ENCODE data around the gene GSTA3.
"Not testable (repeated sequence)": the region's sequence is repeated elsewhere in the genome, so short reads cannot be mapped to it uniquely, and the experiment has no call there.

Gene GSTA3

DNA sequence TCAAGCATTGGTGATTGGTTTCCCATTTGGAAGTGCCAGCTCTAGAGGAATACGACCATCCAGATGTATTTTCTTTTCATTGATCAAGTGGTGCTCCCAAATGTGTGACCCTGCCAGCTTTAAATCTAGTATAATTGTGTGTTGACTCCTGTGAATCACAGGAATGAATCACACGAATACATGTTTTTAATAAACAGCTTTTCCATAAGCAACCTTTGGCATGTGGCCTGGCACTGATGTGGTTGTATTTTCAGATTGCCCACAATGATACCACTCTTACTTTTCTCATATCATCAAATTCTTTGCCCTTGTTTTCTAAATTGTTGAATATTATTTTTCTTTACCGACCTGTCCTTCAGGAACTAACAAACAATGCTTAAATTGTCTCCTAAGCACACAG lies 367 bp downstream of the GSTA3 start:
- no peak for DNase-seq

DNA sequence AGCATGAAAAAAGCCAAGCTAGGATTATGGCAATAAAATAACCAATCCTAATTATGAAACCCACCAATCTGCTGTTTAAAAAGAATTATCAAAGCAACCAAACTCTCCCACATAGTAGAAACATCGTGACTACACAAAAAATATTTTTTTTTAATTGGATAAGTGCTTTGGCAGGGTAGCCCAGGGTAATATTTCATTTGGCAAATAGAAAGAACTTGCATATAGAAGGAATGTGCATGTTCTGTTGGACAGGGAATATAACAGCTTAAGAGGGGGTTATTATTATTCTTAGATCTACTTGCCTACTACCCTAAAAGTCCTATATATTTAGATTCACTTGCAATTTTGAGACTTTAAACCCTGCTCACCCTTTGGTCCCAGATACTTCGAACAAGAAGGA lies 972 bp downstream of the GSTA3 start:
- DNase-seq = no peak

DNA sequence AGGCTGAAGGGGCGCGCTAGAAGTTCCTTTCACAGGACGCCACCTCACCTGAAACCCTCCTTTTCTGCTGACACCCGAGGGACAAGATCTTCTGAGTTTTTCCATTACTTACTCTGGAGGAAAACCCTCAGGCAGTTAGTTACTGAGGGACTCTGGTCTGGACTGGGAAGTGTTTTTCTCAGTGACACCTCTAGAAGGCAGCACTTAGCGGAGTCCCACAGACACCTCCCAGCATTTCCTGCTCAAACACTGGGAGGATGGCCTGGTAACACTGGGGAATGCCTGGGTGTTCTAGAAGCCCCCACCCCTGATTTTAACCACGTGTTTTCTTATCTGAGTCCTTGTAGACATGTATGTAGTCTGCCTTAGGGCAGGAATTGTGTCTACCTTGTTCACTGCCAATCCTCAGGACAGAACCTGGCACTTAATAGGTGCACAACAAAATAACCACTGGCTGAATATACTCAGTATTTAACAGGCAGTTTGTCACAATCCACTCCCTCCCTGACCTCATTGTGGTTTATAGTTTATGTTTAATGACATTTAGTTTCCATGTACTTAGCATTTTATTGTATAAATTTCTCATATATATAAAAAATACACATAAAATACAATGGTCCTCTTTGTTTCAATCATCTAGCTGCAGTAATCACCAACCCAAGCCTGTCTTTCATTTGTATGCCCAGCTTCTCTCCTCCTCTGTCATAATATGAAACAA lies 4.8 kb downstream of the GSTA3 start:
- DNase-seq = no peak

DNA sequence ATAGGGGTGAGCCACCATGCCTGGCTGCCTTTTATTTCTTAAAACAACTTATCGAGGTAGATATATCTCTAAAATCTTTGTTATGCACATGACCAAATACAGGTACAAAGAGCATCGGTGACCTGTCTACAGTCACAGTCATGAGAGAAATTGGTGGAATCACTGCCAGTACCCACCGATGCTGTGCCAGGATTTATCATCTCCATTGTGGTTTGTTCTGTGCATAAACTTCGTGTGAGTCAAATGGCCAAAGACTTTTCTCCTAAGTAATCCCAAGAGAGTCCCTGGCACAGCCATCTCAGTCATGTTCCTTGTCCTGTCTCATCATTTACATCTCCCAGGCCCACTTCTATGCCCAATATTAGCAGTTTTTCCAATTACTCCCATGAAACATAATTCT lies 9.0 kb downstream of the GSTA3 start:
- DNase-seq = no peak

DNA sequence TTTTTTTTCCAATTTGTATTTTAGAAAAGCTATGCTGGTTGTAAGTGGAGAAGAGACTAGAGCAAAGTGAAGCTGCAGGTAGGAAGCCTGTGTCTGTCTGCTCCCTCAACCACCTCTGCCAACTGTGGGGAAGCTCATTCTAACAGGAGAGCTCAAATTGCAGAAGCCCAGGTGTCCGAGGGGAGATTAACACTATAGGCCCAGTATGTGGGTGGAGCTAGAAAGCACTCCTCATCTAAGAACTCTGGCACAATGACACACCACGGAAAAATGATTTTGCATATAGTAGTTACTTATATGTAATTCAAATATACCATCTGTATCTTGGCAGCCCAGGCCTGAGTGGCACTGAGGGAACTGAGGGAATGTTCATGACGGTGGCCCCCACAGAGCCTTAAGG lies 13.7 kb downstream of the GSTA3 start:
- not testable (repeated sequence) for DNase-seq

- no peak for DNase-seq
Observed at GRCh38 chr6:52894285-52894684, 15.2 kb downstream of the GSTA3 start.

- no peak for DNase-seq
Observed at GRCh38 chr6:52893803-52894202, 15.7 kb downstream of the GSTA3 start.

GRCh38 chr6:52893221-52893620 lies 16.3 kb downstream of the GSTA3 start:
- DNase-seq = no peak

GRCh38 chr6:52890018-52890417 lies 19.5 kb downstream of the GSTA3 start:
- DNase-seq = no peak

DNA sequence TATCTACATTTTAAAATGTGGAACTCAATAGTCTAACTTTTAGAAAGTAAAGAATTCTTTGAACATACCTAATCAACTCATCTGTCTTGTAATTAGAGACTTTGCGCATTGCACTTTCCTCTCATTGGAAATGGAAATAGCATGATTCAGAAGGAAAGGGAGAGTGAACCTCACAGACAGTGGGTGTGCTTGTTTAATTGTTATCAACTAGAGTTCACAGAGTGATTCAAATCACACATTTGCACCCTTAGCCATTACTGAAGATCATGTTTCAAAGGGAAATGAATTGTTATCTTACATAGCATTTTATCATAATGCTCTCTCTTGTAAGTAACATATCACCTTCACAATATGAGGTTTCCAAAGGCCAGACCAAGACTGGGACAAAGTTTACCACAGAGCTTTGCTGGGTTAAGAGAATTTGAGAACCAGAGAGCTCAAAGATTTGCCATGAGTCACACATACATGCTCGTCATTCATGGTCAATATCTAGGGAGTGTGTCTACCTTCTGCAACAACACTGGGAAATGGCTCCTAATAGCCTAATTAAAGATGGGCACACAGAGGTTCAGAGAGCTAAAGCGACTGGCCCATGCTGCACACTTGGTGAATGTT lies 21.5 kb downstream of the GSTA3 start:
- DNase-seq = no peak

- DNase-seq = peak; percentile 40
Observed at GRCh38 chr6:52881996-52882841, 27.3 kb downstream of the GSTA3 start.

DNA sequence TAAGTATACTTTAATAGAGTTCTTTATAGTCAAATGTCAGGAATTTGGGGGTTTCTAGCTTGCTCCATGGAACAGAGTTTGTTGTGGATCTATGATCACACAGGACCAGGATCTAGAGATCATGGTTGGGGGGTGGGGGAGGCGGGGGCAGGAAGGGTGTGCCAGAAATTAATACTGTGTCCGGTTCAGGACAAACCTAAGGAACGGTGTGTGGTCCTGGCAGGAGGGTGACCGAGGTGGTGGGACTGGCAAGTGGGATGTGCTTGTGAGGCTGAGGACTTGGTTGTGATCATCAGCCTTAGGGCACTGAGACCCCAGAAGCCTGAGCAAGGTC lies 27.9 kb downstream of the GSTA3 start:
- DNase-seq = no peak

DNA sequence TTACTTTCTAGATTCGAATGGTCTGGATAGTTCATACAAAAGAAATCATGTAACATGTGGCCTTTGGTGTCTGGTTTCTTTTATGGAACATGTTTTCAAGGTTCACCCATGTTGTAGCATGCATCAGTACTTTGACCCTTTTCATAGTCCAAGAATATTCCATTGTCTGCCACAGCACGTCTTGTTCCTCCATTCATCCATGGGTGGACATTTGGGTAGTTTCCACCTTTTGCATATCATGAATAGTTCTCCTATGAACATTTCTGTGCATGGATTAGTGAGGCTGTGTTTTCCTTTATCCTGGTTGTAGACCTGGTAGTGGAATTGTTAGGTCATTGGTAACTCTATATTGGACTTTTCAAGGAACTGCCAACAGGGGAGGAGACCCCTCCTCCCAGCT lies 31.7 kb downstream of the GSTA3 start:
- no peak for DNase-seq

DNA sequence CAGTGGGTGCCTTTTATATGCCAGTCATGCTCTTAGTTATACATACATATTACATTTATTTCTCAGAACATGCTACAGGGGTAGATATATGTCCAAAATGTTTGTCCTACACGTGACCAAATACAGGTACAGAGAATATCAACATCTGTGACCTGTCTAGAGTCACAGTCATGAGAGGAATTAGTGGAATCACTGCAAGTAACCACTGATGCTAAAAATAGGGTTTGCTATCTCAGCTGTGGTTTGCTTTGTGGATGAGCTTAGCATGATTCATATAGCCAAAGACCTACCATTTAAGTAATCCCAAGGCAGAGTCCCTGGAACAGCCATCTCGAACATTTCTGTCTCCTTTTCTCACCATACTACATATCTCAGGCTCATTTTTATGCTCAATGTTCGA lies 32.3 kb downstream of the GSTA3 start:
- no peak for DNase-seq

DNA sequence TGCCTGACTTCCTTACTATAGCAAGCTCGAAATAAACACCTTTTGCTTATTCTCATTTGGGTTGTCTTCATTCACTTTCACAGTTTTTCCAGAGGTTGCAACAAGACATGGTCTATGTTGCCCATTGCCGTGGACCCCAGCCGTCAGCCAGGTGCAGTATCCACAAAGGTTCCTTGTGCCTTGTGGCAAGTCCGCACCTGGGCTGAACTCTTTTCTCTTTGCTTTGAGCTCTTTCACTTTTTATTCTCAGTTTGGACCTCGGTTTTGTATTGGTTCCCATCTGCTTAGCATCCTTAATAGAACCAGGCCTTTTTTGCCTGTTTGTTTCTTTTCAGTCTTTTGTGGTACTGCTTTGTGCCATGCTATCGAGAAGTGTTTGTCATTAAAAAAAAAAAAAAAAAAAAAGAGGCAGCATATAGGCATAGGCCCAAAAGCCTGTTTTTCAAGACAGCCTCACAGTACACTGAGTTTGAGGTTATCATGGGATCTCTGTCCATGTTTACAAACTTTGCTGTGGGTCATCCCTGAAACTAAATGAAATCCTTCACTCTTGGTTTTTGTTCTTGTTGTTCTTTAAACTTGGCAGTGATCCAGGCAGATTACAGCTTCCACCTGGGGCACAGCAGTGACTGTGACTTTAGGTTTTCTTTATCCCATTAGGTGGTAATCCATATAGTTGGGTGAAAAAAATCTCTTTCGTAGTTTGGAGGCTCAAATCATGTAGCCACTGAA lies 33.3 kb downstream of the GSTA3 start:
- DNase-seq = no peak

DNA sequence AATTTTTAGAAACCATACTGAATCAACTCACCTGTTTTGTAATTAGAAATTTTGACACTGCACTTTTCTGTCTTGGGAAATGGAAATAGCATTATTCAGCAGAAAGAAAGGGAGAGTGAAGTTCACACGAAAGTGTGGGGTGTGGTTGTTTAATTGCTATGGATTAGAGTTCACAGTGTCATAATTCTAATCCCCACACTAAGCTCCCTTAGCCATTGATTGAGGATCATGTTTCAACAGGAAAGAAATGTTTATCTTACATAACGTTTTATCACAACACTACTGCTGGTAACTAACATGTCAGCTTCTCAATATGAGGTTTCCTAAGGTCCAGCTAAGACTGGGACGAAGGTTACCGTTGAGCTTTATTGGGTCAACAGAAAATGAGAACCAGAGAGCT lies 37.5 kb downstream of the GSTA3 start:
- no peak for DNase-seq

DNA sequence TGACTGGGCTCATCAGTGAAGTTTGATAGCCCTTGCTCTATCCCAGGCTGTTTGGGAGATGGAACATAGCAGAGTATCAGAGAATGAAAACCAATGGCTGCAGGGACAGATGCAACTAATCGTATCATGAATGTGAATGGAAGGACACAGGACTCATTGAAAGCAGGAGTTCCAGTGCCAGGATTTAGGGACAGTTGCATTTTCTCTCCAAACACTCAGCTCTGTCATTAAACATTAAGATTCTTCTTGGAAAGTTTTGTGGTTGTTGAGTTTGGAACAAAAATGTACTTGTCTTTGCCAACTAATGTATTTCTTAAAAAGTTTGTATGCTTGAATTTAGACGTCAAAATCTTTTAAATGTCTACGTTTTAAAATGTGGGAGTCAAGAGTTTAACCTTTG lies 37.9 kb downstream of the GSTA3 start:
- no peak for DNase-seq

- not testable (repeated sequence) for DNase-seq
Observed at GRCh38 chr6:52870335-52871091, 39.0 kb downstream of the GSTA3 start.

DNA sequence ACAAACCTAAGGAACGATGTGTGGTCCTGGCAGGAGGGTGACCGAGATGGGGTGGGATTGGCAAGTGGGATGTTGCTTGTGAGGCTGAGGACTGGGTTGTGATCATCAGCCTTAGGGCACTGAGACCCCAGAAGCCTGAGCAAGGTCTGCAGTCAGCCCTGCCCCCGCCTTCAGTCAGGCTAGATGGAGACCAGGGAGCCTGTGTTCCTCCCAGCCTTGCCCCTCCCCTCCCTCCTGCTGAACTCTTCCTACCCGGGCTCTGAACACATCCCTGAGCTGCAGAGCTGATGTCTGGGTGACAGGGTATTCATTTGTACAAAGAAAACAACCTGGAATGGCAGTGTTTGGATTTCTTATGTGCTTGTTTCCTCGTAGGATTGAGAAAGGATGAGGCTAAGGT lies 40.6 kb downstream of the GSTA3 start:
- not testable (repeated sequence) for DNase-seq

GRCh38 chr6:52868240-52868639 lies 41.3 kb downstream of the GSTA3 start:
- DNase-seq = no peak

DNA sequence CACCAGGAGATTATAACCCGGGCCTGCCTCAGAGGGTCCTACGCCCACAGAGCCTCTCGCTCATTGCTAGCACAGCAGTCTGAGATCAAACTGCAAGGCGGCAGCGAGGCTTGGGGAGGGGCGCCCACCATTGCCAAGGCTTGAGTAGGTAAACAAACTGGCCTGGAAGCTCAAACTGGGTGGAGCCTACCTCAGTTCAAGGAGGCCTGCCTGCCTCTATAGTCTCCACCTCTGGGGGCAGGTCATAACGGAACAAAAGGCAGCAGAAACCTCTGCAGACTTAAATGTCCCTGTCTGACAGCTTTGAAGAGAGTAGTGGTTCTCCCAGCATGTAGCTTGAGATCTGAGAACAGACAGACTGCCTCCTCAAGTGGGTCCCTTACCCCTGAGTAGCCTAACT lies 48.3 kb downstream of the GSTA3 start:
- not testable (repeated sequence) for DNase-seq

DNA sequence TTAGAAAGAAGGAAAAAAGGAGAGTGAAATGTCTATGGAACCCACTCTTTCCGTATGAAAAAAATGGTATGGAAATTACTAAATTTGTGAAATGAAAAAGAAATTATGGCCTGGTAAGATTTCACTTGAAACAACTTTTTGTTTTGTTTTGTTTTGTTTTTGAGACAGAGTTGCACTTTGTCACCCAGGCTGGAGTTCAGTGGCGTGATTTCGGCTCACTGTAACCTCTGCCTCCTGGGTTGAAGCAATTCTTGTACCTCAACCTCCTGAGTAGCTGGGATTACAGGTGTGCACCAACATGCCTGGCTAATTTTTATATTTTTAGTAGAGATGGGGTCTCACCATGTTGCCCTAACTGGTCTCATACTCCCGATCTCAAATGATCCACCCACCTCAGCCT lies 51.1 kb downstream of the GSTA3 start:
- DNase-seq = no peak

- DNase-seq = not testable (repeated sequence)
Observed at GRCh38 chr6:52856137-52856536, 53.4 kb downstream of the GSTA3 start.

All from NCI-H1092 (cell line).